Measurements from ENCODE around the gene TNNI2. TPM values are rescaled to one million over a fixed set of nuclear protein-coding genes. Genes with fewer than 3 reads are reported as not detected.
A peak's percentile ranks its signal among the peaks of the same experiment; 100 is the strongest.

Gene TNNI2
- total RNA-seq, 2 donors from 2014 or later: 1.4 TPM; not detected in 1

DNA sequence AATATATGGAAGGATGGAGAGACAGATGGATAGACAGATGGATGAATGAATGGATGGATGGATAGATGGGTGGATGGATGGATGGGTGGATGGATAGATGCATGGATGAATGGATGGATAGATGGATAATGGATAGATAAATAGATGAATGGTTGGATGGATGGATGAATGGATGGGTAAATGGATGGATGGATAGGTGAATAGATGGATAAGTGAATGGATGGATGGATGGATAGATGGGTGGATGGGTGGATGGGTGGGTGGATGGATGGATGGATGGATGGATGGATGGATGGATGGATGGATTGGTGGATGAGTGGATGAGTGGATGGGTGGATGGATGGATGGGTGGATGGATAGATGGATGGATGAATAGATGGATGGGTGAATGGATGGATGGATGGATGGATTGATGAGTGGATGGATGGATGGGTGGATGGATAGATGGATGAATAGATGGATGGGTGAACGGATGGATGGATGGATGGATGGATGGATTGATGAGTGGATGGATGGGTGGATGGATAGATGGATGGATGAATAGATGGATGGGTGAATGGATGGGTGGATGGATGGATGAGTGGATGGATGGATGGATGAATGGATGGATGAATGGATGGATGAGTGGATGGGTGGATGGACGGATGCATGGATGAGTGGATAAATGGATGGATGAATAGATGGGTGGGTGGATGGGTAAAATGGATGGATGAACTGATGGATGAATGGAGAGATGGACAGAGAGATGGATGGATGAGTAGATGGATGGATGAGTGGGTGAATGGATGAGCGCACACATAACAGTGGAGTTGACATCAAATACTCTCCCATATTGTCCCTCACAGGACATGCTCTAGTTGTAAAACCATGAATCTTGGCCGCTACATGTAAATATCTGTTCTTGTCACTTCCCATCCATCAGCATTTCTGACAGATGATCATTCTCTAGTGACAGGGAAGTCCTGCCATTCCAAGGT is 22.9 kb downstream of the TNNI2 start:
- ATAC-seq: no peak
- Mint-ChIP-seq H3K36me3 (no peaks in the 10 kb centered on the region), H3K27me3 (no peaks in the 10 kb centered on the region), H3K4me3 (no peak overlapping the region), H3K9me3 (no peaks in the 10 kb centered on the region), H3K4me1 (ENCODE audit: low read depth in 2 of 2) (peaks cover 4 to 13% of the 10 kb centered on the region in 2 donors), H3K27ac (no peak overlapping the region)
- DNase-seq (ENCODE audit: low spot score): no peak

DNA sequence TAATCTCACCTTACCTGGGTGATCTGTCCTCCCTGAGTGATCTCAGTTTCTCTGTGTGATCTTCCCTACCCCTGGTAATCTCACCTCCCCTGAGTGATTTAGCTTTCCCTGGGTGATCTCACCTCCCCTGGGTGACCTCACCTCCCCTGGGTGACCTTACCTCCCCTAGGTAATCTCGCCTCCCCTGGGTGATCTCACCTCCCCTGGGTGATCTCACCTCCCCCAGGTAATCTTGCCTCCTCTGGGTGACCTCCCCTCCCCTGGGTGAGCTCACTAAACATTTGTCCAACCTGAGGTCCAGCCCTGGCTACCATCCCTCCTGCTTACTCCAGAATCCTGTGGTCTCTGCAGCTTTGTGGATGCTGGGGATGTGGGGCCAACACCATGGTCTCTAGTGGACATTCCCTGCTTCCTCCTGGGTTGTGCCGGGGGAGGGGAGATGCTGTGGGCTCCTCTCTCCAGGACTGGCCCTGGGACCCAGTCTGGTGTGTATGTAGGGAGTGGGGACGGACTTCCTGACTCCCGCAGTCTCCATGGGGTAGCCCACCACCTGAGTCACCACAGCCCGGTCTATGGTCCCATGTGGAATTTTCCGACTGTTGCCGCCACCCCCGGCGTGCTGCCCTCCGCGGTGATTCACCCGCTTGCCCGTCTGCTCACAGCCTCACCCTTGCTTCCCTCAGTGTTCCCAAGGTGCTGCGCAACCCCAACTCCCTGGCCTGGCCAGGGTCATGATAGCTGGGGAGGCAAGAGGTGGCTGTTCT is 24.0 kb downstream of the TNNI2 start:
- Mint-ChIP-seq H3K4me3 (no peak overlapping the region), H3K27me3 (no peaks in the 10 kb centered on the region), H3K4me1 (ENCODE audit: low read depth in 2 of 2) (peaks cover 4 to 14% of the 10 kb centered on the region in 2 donors), H3K36me3 (no peaks in the 10 kb centered on the region), H3K9me3 (no peaks in the 10 kb centered on the region), H3K27ac (peak overlapping the region in 1 of 2 donors; percentile 14)
- DNase-seq (ENCODE audit: low spot score) (no peak), ATAC-seq (no peak)

DNA sequence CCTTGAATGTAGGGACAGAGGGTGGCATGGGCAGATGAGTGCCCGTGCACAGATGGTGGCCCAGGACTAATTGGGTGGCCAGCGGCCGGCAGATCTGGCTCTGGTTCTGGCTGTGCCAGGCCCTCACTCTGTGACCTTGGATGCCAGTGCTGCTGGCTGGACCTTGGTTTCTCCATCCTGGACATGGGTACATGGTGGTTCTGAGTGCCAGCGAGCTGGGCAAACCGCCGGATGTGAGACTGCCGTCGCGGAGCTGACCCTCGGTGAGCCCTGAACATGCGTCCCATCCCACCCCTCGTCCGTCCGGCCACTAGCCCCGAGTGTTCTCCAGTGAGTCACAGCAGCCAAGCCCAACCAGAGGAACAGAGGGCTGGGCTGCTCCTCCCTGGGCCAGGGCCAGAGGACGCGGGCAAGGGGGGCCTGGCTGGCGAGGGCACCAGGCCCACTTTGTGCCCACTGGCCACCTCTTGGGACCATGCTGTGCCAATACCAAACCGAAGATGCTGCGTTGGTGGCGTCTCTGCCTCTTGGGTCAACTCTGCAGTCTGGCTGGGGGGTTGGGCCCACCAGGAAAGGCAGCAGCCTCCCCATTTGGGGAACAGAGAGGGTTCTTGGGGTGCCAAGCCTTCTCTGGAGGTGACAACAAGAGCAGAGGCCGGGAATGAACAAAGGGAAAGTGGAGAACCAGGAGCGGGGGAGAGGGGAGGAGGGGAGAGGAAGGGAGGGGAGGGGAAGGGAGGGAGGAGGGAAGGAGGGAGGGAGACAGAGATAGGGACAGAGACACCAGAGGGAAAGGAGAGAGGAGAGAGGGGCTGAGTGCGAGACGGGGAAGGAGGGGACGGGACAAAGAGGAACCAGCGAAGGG is 24.8 kb downstream of the TNNI2 start:
- Mint-ChIP-seq H3K9me3 (no peaks in the 10 kb centered on the region), H3K4me3 (no peak overlapping the region), H3K36me3 (no peaks in the 10 kb centered on the region), H3K27me3 (no peaks in the 10 kb centered on the region), H3K27ac (peak overlapping the region in 1 of 2 donors; percentile 14), H3K4me1 (ENCODE audit: low read depth in 2 of 2) (peaks cover 9 to 17% of the 10 kb centered on the region in 2 donors)
- DNase-seq (ENCODE audit: low spot score) (no peak), ATAC-seq (peak in 1 of 2 donors; percentile 28)

DNA sequence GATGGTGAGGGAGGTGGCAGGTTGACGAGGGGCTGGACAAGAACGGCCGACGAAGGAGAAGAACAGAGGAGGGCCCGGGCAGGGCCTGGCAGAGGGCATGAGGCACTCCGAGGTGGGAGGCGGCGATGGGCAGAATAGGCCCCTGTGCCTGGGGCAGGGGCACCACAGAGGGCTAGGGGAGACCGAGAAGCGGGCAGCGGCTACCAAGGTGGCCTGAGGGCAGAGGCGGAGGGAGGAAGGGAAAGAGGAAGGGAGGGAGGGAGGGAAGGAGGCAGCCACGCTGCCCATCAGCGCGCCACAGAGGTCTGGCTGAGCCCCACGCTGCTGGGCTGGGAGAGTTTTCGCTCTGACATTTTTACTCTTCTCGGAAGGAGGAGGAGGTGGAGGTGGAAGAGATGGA is 25.4 kb downstream of the TNNI2 start:
- Mint-ChIP-seq H3K27ac (no peak overlapping the region), H3K9me3 (no peaks in the 10 kb centered on the region), H3K27me3 (no peaks in the 10 kb centered on the region), H3K4me1 (ENCODE audit: low read depth in 2 of 2) (peaks cover 15 to 23% of the 10 kb centered on the region in 2 donors), H3K4me3 (no peak overlapping the region), H3K36me3 (no peaks in the 10 kb centered on the region)
- DNase-seq (ENCODE audit: low spot score) (no peak), ATAC-seq (no peak)

DNA sequence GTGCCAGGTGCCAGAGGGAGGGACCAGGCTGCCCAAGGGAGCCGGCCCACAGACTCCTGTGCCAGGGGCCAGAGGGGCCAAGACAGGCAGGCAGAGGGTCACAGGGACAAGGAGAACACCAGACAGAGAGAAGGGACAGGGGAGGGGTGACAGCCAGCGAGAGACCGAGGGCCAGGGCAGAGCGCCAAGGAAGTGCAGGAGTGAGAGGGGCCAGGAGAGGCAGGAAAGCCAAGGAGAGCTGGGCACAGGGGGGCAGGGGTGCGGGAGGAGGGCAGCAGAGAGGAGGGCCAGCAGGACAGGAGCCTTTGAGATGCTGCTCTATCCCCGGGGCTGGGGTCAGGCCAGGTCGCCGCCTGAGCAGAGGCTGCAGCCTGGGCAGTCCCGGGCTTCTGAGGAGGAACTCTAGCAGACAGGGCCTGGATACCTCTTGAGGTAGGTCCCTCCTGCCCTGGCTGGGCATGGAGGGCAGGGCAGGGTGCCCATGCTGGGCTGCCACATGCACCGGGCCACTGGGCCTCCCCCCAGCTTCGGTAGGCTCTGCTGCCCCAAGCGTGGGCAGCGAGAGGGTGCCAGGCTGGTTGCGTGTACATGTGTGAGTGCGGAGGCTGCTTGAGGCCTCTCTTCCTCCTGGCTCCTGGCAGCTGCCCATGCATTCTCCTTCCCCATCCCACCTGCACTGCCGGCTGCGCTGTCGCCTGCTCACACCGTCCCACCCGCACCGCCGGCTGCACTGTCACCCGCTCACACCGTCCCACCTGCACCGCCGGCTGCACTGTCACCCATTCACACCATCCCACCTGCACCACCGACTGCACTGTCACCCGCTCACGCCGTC is 26.3 kb downstream of the TNNI2 start:
- Mint-ChIP-seq H3K4me1 (ENCODE audit: low read depth in 2 of 2) (peaks cover 23 to 27% of the 10 kb centered on the region in 2 donors), H3K27ac (no peak overlapping the region), H3K36me3 (no peaks in the 10 kb centered on the region), H3K27me3 (no peaks in the 10 kb centered on the region), H3K9me3 (no peaks in the 10 kb centered on the region), H3K4me3 (no peak overlapping the region)
- DNase-seq (ENCODE audit: low spot score) (no peak), ATAC-seq (no peak)

DNA sequence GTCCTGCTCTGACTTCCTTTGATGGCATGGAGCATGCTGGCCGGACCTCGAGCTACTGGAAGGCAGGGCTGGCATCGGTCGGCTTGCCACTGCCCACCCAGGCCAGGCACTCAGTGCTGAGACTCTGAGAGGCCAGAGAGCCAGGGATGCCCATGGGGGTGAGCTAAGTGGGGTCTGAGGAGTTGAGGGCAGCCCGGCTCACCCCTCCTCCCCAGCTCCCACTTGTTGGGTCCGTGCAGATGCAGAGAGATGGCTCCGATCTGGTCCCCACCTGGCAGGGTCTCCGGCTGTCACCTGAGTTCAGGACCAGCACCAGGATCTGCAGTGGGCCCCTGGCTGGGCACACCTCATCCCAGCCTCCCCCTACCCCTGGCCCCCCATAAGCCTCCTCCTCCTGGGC is 27.4 kb downstream of the TNNI2 start:
- Mint-ChIP-seq H3K4me3 (no peak overlapping the region), H3K9me3 (no peaks in the 10 kb centered on the region), H3K36me3 (no peaks in the 10 kb centered on the region), H3K27ac (no peak overlapping the region), H3K27me3 (no peaks in the 10 kb centered on the region), H3K4me1 (ENCODE audit: low read depth in 2 of 2) (peaks cover 35 to 37% of the 10 kb centered on the region in 2 donors)
- ATAC-seq: no peak
- DNase-seq (ENCODE audit: low spot score): no peak

DNA sequence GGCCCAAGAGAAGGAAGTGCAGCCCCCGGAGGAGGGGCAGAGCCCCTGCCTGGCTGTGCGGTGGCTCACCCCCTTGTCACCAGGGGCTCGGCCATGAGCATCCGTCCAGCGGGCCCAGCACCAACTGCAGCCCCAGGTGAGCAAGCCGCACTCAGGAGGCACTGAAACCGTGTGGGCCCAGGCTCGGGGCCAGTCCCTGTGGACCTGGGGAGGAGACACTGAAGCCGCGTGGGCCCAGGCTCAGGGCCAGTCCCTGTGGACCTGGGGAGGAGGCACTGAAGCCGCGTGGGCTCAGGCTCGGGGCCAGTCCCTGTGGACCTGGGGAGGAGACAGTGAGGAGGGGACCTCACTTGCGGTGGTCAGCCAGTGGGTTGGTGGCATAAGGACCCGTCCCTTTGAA is 28.0 kb downstream of the TNNI2 start:
- no peaks in the 10 kb centered on the region for H3K36me3 Mint-ChIP-seq
- ATAC-seq (no peak), DNase-seq (ENCODE audit: low spot score) (no peak)
- H3K27me3 Mint-ChIP-seq: no peaks in the 10 kb centered on the region
- no peak overlapping the region for H3K27ac Mint-ChIP-seq
- no peak overlapping the region for H3K4me3 Mint-ChIP-seq
- no peaks in the 10 kb centered on the region for H3K9me3 Mint-ChIP-seq
- H3K4me1 Mint-ChIP-seq (ENCODE audit: low read depth in 2 of 2): peaks cover 35 to 39% of the 10 kb centered on the region in 2 donors

DNA sequence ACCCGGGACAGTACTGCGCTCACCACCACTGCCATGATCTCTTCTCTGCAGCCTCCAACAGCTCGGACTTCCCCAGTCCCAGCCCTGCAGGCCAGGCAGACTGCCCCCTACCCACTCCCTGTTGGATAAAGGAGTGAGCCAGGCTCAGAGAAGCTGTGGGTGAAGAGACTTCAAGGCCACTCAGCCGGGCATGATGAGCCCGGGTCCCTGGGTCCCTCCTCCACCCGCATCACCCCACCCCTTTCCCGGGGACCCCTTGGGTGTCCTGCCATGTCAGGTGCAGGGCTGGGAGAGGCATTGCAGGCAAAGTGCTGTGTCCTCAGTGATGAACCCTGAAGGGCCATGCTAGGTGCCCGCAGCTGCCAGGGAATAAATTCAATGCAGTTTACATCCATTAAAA is 28.6 kb downstream of the TNNI2 start:
- H3K27me3 Mint-ChIP-seq: no peaks in the 10 kb centered on the region
- H3K4me1 Mint-ChIP-seq (ENCODE audit: low read depth in 2 of 2): peaks cover 35 to 42% of the 10 kb centered on the region in 2 donors
- DNase-seq (ENCODE audit: low spot score) (no peak), ATAC-seq (no peak)
- no peak overlapping the region for H3K27ac Mint-ChIP-seq
- H3K4me3 Mint-ChIP-seq: no peak overlapping the region
- no peaks in the 10 kb centered on the region for H3K9me3 Mint-ChIP-seq
- no peaks in the 10 kb centered on the region for H3K36me3 Mint-ChIP-seq

DNA sequence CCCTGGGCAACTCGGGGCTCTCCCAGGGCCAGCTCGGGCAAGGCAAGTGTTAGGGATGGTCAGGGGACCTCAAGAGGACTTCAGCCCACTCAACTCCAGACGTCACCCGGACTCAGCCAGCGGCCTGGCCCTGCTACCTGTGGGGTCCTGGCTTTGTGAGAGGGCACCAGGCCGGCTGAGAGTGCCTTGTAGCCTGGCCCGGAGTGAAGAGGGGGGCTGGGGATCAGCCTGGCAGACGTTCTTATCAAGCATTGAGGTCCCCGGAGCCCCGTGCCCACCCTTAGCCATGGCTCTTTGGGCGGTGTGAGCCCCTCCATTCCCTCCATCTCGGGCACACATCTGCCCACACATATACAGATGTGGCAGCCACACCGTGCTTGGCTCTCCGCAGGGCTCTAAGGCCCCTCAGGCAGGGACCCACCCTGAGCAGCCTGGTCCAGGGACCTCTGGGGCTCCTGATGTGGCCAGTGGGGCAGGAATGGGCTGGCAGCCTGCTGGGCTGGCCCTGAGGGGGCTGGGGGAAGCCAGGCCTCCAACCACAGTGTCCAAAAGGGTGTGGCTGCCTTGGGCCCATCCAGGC is 29.4 kb downstream of the TNNI2 start:
- Mint-ChIP-seq H3K9me3 (no peaks in the 10 kb centered on the region), H3K4me1 (ENCODE audit: low read depth in 2 of 2) (peaks cover 35 to 45% of the 10 kb centered on the region in 2 donors), H3K36me3 (no peaks in the 10 kb centered on the region), H3K4me3 (no peak overlapping the region), H3K27me3 (no peaks in the 10 kb centered on the region), H3K27ac (no peak overlapping the region)
- DNase-seq (ENCODE audit: low spot score) (no peak), ATAC-seq (no peak)

DNA sequence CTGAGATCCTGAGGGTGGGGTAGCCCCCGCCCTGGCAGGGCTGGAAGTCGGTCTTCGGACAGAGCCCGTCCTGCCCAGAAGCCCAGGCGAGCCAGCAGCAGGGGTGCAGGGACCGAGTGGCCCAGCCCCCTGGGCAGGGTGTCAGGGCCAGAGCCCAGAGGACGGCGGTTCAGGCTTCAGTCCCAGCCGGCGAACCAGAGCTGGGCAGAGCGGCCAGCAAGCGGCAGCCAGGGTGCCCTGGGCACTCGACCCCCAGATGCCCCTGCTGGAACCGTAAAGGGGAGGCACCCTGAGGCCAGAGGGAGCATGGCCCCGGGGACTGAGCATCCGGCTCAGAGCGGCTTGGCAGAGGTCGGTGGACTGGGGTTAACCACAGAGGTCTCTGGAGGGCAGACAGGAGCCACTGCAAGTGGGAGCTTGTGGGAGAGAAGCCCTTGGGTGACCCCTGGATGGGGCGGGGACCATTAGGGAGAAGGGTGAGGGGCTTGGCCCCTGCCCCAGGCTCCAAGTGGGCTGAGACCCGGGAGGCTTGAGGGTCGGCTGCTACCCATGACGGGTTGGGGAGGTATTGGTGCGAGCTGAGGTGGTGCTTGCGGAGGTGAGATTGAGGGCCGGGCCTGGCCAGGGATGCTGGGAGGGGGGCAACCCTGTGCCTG is 30.0 kb downstream of the TNNI2 start:
- no peak for DNase-seq (ENCODE audit: low spot score)
- Mint-ChIP-seq H3K36me3 (no peaks in the 10 kb centered on the region), H3K4me1 (ENCODE audit: low read depth in 2 of 2) (peaks cover 35 to 50% of the 10 kb centered on the region in 2 donors), H3K4me3 (peak overlapping the region; percentile 19), H3K27ac (peak overlapping the region in 1 of 2 donors; percentile 38), H3K9me3 (no peaks in the 10 kb centered on the region), H3K27me3 (no peaks in the 10 kb centered on the region)
- ATAC-seq: no peak

DNA sequence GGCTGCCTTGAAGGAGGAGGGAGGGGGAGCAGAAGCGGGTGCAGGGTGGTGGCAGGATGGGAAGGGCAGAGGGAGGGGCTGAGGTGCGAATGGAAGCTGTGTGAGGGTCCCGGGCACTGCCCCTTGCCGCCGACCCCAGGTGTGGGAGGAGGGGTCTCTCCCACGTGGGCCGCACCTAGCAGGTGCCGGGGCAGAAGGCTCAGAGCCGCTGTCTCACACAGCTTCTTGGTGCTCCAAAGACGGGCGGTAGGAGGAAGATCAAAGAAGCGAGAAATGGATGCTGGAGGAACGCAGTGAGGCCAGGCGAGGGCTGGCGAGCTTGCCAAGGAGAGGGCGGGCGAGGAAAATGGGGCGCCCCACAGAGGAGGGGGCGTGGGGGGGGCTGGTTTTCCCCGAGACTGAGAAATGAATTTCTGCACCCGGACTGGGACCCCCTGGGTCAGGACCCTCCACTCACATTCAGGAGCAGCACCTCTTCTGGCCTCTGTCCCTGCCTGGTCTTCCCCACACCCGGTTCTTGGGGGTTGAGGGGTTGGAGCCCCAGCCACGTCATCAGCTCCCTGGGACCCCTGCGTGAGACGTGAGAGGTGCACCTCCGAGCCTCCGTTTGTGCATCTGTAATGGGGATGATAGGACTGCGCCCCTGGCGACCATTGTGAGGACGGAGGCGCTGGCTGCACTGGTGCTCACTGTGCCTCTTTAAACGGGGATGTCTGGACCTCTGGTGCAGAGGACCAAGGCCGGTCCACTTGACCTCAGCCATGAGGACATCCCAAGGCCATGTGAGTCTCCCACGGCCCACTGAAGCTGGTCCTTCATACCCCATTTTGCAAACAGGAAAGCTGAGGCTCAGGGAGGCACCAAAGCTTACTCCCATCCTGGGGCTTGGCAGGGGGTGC is 30.9 kb downstream of the TNNI2 start:
- peak overlapping the region; percentile 19 for H3K4me3 Mint-ChIP-seq
- H3K27ac Mint-ChIP-seq: peak overlapping the region; percentile 38 to 76
- H3K4me1 Mint-ChIP-seq (ENCODE audit: low read depth in 2 of 2): peaks cover 35 to 47% of the 10 kb centered on the region in 2 donors
- DNase-seq (ENCODE audit: low spot score) (no peak), ATAC-seq (no peak)
- H3K9me3 Mint-ChIP-seq: no peaks in the 10 kb centered on the region
- H3K36me3 Mint-ChIP-seq: no peaks in the 10 kb centered on the region
- H3K27me3 Mint-ChIP-seq: no peaks in the 10 kb centered on the region
